Tibial nerve (tissue), 4 donors: ENCODE results near the gene CTTNBP2NL. TPM values are rescaled to one million over a fixed set of nuclear protein-coding genes. Genes with fewer than 3 reads are reported as not detected.

Source experiments
- DNase-seq, 2 donors: peaks; one replicate each; pipeline ENCODE4 v3.0.0-alpha.2; 2019; ENCODE audit warnings: low spot score in 2 of 2
- H3K27ac ChIP-seq, 4 donors: fragments of 200-600 bp; sonication (generic) in 3 of 4; one replicate each; pipeline ENCODE4 v1.5.1; 2017 to 2019; ENCODE audit warnings: mild to moderate bottlenecking in 1 of 4
- H3K27me3 ChIP-seq, 2 donors: fragments of 200-600 bp; sonication (generic) in 1 of 2; one replicate each; pipeline versions ENCODE4 v1.5.1 to v1.6.0; 2017 to 2019
- H3K36me3 ChIP-seq, 3 donors: fragments of 200-600 bp; sonication (generic); one replicate each; pipeline ENCODE4 v1.5.1; 2018 to 2019
- H3K4me1 ChIP-seq, 4 donors: fragments of 200-600 bp; sonication (generic) in 3 of 4; one replicate each; pipeline ENCODE4 v1.5.1; 2017 to 2019
- H3K4me3 ChIP-seq, 4 donors: fragments of 200-600 bp; sonication (generic) in 3 of 4; one replicate each; pipeline ENCODE4 v1.5.1; 2017 to 2019; ENCODE audit warnings: mild to moderate bottlenecking in 1 of 4, moderate library complexity in 1 of 4
- H3K9me3 ChIP-seq, 4 donors: fragments of 200-600 bp; sonication (generic) in 3 of 4; one replicate each; pipeline ENCODE4 v1.5.1; 2017 to 2019
- EP300 ChIP-seq, 2 donors: sonication (generic); formaldehyde crosslinking; IDR thresholded peaks; one replicate each; pipeline ENCODE4 v1.6.1; 2017; ENCODE audit warnings: antibody characterized with exemption in 2 of 2, mild to moderate bottlenecking in 1 of 2
- POLR2A ChIP-seq, 2 donors: fragments of 450-650 bp; IDR thresholded peaks; one replicate each; pipeline ENCODE4 v1.6.1; 2017; ENCODE audit warnings: antibody characterized with exemption in 2 of 2, mild to moderate bottlenecking in 2 of 2, moderate library complexity in 2 of 2
- WGBS, 2 donors: methylation state at CpG; one replicate each; pipeline ENCODE4 v1.1.5; 2018; 5-methylcytosine and 5-hydroxymethylcytosine counted together
- total RNA-seq, 4 donors: library from RNA; depleted of rRNA; stranded (reverse); fragments of >200 nt; gene quantifications; one replicate each; pipeline ENCODE4 v1.1.0, GENCODE V29; 2016
- TF ChIP-seq, protein P1 (sequence below), 5 experiments: fragments of 200-600 bp in 3 of 5; fragments of 450-650 bp in 2 of 5; sonication (generic) in 3 of 5; IDR thresholded peaks; one replicate each; pipeline ENCODE4 v1.5.1; 2016 to 2019; ENCODE audit warnings: antibody characterized with exemption in 5 of 5, mild to moderate bottlenecking in 3 of 5, moderate library complexity in 2 of 5

The CTTNBP2NL gene
- total RNA-seq, 4 donors from 2014 or later: 18.8 to 28.0 (median 20.8) TPM

DNA sequence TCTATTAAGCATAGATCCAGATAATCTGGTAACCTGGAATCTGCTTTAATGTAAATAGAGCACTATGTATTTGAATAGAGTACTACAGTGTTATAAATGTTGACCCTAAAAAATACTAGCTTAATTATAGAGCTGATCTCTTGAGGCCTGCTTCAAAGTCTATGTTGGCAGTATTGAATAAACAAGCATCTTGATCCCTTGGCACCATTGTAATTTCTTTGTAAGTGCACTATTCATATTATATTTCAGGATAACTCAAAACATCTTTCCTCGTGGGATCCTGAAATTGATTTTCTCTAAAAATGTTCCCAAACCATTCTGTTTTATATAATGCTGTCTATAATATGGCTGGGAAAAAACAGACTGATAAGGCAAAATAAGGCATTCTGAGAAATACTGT lies 10.8 kb downstream of the CTTNBP2NL start:
- Histone ChIP-seq H3K4me3 (no peak overlapping the region), H3K27ac (no peak overlapping the region), H3K27me3 (no peaks in the 10 kb centered on the region), H3K9me3 (no peaks in the 10 kb centered on the region), H3K4me1 (peaks cover 0 to 59% (median 13%) of the 10 kb centered on the region in 4 donors), H3K36me3 (no peaks in the 10 kb centered on the region)
- no peak for DNase-seq
- TF ChIP-seq, protein P1, sequence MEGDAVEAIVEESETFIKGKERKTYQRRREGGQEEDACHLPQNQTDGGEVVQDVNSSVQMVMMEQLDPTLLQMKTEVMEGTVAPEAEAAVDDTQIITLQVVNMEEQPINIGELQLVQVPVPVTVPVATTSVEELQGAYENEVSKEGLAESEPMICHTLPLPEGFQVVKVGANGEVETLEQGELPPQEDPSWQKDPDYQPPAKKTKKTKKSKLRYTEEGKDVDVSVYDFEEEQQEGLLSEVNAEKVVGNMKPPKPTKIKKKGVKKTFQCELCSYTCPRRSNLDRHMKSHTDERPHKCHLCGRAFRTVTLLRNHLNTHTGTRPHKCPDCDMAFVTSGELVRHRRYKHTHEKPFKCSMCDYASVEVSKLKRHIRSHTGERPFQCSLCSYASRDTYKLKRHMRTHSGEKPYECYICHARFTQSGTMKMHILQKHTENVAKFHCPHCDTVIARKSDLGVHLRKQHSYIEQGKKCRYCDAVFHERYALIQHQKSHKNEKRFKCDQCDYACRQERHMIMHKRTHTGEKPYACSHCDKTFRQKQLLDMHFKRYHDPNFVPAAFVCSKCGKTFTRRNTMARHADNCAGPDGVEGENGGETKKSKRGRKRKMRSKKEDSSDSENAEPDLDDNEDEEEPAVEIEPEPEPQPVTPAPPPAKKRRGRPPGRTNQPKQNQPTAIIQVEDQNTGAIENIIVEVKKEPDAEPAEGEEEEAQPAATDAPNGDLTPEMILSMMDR (IDR thresholded peaks at IDR 0.05): no peak
- TF ChIP-seq POLR2A (IDR thresholded peaks at IDR 0.05) (no peak), EP300 (IDR thresholded peaks at IDR 0.05) (no peak)
- WGBS, 2 donors: 46 to 61% methylated on average over 1 of the region's 1 CpG

DNA sequence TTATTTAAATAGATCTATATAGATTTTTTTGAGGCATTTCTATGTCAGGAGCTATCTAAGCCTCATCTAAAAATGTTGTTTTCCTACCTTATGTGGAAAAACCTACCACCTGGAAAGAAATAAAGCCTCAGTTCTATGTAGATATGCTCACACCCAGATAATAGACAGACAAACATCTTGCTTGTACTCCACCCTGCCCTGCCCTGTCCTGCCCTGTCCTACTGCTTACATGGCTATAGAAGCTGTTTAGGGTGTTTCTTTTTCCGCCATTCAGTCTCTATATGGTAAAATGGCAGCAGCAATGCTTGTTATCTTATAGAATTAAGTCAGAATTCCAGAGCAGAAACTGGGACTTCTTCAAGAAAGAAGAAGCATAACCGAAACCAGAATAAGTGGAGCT lies 13.4 kb downstream of the CTTNBP2NL start:
- H3K9me3 ChIP-seq: no peaks in the 10 kb centered on the region
- H3K4me1 ChIP-seq: peaks cover 0 to 41% (median 4%) of the 10 kb centered on the region in 4 donors
- peaks cover 0 to 21% (median 0%) of the 10 kb centered on the region in 3 donors for H3K36me3 ChIP-seq
- H3K27me3 ChIP-seq: no peaks in the 10 kb centered on the region
- no peak overlapping the region for H3K4me3 ChIP-seq
- no peak overlapping the region for H3K27ac ChIP-seq
- no peak for DNase-seq
- WGBS, 2 donors: 96 to 97% methylated on average over 2 of the region's 2 CpGs
- TF ChIP-seq EP300 (IDR thresholded peaks at IDR 0.05): no peak
- TF ChIP-seq POLR2A (IDR thresholded peaks at IDR 0.05): no peak
- TF ChIP-seq, protein P1 (IDR thresholded peaks at IDR 0.05): no peak

DNA sequence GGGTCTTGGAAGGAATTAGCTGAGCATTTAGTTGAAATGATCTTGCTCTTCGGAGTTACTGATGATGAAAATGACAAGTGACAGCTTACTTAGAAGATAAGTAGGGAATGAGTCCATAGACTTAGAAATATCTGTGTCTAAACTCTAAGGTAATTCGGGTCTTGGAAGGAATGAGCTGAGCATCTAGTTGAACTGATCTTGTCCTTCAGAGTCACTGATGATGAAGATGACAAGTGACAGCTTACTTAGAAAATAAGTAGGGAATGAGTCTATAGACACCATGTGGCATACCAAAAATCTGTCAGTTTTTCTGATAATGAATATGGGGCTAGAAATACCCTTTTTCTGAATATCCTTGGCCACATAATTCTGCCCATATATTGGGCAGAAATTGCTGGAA lies 14.7 kb downstream of the CTTNBP2NL start:
- peaks cover 0 to 31% (median 2%) of the 10 kb centered on the region in 4 donors for H3K4me1 ChIP-seq
- TF ChIP-seq EP300 (IDR thresholded peaks at IDR 0.05) (no peak), POLR2A (IDR thresholded peaks at IDR 0.05) (no peak)
- TF ChIP-seq, protein P1 (IDR thresholded peaks at IDR 0.05): no peak
- 86 to 94% methylated on average over 2 of the region's 2 CpGs for WGBS, 2 donors
- no peaks in the 10 kb centered on the region for H3K27me3 ChIP-seq
- no peak overlapping the region for H3K4me3 ChIP-seq
- H3K9me3 ChIP-seq: no peaks in the 10 kb centered on the region
- peaks cover 0 to 30% (median 2%) of the 10 kb centered on the region in 3 donors for H3K36me3 ChIP-seq
- H3K27ac ChIP-seq: no peak overlapping the region
- no peak for DNase-seq

DNA sequence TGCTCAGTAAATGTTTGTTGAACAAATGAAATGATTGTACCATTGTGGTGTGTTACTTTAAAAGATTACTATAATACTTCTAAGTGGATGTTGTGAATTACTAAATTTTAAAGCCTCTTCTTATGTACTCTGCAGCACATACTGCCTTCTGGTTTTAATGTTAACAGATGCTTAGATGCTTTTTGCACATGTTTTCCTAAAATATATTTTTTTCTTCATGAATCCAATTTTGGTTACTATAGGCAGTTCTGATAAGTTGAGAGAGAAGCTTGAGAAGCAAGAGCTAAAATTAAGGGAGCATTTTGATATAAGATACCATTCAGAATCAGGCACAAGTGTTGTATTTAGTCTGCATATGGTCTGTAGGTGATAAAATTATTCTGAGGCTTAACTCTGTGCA lies 21.3 kb downstream of the CTTNBP2NL start:
- H3K4me3 ChIP-seq: no peak overlapping the region
- H3K27me3 ChIP-seq: no peaks in the 10 kb centered on the region
- peaks cover 0 to 7% (median 0%) of the 10 kb centered on the region in 4 donors for H3K4me1 ChIP-seq
- H3K27ac ChIP-seq: no peak overlapping the region
- H3K9me3 ChIP-seq: no peaks in the 10 kb centered on the region
- peaks cover 0 to 46% (median 2%) of the 10 kb centered on the region in 3 donors for H3K36me3 ChIP-seq
- no peak for DNase-seq
- TF ChIP-seq, protein P1 (IDR thresholded peaks at IDR 0.05): no peak
- no peak for TF ChIP-seq EP300 (IDR thresholded peaks at IDR 0.05)
- TF ChIP-seq POLR2A (IDR thresholded peaks at IDR 0.05): no peak

DNA sequence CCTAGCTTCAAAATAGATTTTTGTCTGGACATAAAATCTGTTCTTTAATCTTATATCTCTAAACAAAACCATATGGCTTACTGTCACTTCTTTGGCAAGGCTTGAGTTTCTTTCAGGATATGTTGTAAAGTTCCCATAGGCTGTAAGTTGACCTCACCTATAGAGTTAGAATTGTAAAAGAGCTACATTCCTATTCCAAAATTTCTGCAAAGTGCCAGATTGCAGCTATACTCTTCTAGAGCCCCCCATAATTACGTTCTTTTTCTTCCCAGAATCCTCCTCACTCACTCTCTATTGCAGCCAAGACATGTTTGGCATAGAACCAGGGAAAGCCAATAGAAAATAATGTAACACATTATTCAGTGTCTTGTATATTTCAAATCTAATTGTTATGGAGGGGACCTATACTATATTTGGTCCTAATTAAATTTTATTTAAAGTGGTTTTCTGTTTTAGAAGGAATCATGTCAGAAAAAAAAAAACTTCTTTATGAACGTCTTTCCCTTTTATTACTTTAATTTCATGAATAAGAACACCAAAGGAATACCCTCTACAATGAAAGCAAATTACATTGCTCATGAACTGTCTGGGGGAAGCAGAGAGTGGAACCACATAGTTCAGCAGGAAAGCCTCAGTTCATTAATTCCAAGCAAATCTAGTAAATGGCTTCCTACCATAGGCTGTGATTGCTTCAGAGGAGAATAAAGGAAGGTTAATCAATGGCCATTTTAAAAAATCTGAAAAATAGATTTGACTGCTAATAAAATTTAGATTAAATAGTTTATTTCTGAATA lies 22.3 kb downstream of the CTTNBP2NL start:
- TF ChIP-seq POLR2A (IDR thresholded peaks at IDR 0.05) (no peak), EP300 (IDR thresholded peaks at IDR 0.05) (no peak)
- TF ChIP-seq, protein P1 (IDR thresholded peaks at IDR 0.05): no peak
- Histone ChIP-seq H3K27ac (no peak overlapping the region), H3K27me3 (no peaks in the 10 kb centered on the region), H3K4me3 (no peak overlapping the region), H3K36me3 (peaks cover 0 to 41% (median 2%) of the 10 kb centered on the region in 3 donors), H3K9me3 (no peaks in the 10 kb centered on the region), H3K4me1 (peaks cover 0 to 7% (median 0%) of the 10 kb centered on the region in 4 donors)
- DNase-seq: no peak
- 35 to 37% methylated on average over 2 of the region's 2 CpGs for WGBS, 2 donors
